Measurements from ENCODE around the gene S100A1.
"Not testable (repeated sequence)": the region's sequence is repeated elsewhere in the genome, so short reads cannot be mapped to it uniquely, and the experiment has no call there.

The S100A1 gene

DNA sequence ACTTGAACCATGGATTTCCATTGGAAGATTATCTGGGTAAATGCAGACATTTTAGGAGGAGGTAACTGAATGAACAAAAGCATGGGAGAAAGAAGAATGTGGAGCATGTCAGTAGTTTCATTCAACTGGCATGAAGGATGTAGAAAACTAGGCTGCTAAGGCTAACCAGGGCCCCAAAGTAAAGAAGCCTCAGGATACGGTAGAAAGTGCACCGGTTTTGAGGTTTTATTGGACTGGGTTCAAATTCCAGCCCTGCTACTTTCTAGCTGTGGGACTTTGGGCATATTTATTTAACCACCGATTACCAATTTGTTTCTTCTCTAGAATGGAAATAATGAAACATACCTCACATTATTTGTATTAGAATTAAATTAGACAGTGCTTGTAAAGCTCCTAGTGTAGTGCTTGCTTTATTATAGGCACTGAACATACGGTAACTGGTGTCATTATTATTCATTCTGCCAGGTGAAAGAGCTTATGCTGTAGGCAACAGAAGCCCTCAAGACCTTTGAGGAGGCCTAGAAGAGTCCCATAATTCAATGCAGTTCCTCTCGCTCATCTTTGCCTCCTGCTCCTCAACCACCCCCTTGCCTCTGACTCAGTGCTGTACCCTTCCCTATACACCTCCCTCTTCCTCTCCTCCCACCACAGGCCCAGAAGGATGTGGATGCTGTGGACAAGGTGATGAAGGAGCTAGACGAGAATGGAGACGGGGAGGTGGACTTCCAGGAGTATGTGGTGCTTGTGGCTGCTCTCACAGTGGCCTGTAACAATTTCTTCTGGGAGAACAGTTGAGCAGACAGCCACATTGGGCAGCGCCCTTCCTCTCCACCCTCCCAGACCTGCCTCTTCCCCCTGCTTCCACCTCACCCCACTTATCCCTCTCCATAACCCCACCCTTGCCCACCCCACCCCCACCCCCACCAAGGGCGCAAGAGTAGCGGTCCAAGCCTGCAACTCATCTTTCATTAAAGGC, 3.1 kb downstream of the S100A1 start:
- no peak for FAIRE-seq

DNA sequence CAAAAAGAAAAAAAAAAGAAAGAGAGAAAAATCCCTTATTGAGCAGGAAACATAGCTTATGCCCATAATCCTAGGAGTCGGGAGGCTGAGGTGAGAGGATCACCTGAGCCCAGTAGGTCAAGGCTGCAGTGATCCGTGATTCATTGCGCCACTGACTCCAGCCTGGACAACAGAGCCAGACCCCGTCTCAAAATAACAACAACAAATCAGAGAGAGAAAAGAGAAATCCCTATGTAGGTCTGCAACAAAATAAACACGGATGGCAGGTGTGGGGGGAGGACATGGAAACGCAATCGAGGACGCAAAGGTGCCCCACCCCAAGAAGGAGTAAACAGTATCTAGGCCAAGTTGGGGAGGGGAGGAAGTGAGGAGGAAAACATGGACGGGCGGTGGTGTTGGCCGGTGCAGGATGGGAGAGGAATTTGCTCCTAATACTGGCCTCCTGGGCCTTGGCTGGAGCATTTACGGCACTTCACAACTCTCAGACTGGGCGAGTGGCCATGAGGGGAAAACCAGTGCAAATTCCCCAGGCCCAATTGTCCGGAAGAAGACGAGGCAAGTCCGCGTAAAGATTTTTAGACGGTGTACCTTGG, 5.0 kb downstream of the S100A1 start:
- FAIRE-seq = no peak

DNA sequence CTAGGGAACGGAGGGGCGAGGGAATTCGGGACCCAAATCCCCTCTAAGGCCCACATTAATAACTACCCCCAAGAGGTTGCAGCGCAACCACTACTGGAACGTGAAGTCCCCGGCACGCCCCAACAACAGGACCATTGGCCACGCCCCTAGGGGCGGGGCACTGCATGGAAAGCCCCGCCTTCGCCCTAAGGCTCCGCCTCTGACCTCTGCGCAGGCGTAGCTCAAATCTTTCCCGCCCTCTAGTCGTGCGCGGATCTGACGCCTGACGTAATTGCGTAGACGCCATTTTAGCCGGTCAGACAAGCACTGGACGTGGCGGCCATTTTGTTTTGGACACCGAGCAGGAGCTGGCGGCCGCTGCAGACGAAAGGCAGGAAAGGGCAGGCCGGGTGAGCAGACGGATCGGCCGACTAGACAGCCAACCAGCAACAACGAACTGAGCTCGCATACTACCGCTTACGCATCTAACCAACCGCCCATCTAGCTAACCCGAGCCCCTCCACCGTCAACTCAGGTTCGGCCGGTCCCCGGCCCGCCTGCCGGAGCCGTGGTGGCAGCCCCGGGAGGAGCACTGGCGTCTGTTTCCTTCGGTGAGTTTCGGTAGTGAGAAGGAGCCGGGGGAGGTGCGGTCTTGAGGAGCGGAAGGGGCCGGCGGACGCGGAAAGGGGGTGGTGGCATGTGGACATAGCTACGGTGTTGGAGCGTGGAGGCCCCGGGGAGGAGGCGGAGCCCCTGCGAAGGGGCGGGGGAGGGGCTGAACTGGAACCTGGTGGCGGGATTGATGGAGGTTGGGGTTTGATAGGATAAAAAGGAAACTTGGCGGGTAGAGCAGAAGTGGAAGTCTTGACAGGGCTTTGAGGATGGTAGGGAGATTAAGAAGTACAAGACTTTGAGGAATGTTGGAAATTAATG, 5.8 kb downstream of the S100A1 start, which contains the start of gene CHTOP:
TSS of gene CHTOP (plus strand) at position 313 of the 912 bp plus-strand sequence. CDS start 2,523 bp downstream, outside the sequence.
- FAIRE-seq = peak; percentile 85

DNA sequence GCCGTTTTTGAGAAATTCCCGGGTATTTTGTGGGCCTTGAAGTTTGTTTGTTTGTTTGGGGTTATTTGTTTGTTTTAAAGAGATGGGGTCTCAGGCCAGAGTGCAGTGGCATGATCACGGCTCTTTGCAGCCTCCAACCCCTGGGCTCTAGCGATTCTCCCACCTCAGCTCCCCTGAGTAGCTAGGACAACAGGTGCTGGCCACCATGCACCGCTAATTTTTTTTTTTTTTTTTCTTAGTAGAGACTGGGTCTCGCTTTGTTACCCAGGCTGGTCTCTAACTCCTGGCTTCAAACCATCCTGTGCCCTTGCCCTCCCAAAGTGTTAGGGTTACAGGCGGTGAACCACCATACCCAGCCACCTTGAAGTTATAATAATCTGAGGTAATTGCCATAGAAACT, 7.6 kb downstream of the S100A1 start:
- FAIRE-seq = no peak

DNA sequence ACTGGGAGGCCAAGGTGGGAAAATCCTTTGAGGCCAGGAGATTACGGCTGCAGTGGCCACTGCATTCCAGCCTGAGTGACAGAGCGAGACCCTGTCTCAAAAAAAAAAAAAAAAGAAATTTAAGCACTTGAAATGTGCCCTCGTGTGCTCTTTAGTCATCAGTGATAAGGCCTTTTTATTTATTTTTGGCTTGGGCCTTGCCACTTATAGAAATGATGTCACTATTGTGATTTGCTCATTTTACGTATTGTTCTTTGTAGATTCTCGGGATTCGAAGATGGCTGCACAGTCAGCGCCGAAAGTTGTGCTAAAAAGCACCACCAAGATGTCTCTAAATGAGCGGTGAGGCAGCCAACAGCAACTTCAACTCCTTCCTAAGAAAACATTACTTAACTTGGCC, 8.1 kb downstream of the S100A1 start:
- no peak for FAIRE-seq

DNA sequence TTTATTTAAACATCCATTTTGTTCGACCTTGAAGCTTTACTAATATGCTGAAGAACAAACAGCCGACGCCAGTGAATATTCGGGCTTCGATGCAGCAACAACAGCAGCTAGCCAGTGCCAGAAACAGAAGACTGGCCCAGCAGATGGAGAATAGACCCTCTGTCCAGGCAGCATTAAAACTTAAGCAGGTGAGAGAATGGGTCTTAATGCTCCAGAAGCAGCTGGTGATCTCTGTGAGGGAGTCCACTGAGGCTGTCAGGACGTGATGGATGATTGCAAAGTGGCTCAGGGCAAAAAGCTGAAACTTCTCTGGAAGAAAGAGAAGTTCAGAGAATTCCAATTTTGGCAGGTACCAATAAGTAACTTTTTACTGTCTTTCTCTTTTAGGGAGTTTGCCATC, 10.0 kb downstream of the S100A1 start:
- no peak for FAIRE-seq

GRCh38 chr1:153639280-153639679, 11.0 kb downstream of the S100A1 start:
- FAIRE-seq = no peak

GRCh38 chr1:153640213-153640612, 12.0 kb downstream of the S100A1 start:
- not testable (repeated sequence) for FAIRE-seq

DNA sequence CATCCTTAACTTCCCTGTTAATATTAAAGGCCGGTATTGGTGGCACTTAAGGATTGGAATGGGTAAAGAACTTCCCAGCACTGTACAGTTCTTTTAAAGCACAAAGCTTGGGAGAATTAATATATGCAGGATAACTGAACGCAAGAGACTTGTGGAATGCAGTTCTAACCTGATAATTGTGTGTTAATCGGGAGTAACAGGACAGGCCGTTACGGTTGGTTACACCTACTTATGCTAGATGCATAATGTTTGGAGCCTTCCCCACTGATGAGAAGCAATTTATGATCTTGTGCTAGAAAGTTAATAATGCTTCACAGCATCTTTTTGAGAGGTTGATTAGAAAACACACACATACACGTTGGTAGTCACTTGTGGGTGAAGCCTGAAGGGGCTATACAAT, 12.6 kb downstream of the S100A1 start:
- FAIRE-seq = no peak

DNA sequence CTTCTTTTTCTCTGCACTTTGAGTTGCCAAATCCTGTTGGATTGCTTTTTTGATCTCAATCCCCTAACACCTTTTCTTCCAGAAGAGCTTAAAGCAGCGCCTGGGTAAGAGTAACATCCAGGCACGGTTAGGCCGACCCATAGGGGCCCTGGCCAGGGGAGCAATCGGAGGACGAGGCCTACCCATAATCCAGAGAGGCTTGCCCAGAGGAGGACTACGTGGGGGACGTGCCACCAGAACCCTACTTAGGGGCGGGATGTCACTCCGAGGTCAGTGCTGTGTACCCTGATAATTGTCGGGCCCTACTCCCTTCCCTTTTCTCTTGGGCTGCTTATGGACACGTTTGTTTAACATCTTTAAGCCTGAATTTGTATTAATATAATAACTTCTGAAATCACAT, 13.9 kb downstream of the S100A1 start:
- FAIRE-seq = no peak

- no peak for FAIRE-seq
Measured at GRCh38 chr1:153643100-153643499, 14.9 kb downstream of the S100A1 start.

- FAIRE-seq = no peak
Measured at GRCh38 chr1:153643816-153644215, 15.6 kb downstream of the S100A1 start.

DNA sequence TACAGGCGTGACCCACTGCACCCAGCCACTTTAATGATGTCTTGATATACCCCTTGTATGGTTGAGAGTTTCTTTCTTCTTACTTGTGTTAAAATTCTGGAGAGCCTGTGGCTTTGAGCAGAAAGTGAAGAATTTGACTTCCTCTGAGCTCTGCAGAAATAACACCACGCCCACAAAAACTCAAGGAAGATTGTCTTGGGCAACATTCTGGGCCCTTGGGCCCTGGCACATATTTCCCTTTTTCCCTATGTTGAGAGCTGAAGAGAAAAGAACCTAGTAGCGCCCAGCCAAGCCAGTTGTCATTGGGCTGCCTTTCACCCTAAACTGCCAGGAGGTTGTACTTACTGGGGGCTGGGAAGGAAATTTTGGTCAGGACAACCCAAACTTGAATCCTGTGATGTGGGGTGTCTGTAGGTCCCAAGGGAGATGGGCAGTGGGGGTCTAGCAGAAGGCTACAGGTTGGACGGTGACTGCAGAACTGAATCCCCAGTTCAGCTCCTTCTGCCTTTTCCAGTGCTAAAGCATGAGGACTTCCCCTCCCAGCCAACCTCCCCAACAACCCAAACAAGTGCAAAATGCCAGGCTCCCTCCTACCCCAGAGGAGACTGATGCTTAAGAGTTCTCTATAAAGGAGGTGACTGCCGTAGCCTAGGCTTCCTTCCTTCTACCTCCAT, 18.6 kb downstream of the S100A1 start:
- FAIRE-seq = no peak

- FAIRE-seq = no peak
Measured at GRCh38 chr1:153647346-153647714, 19.1 kb downstream of the S100A1 start.

GRCh38 chr1:153648000-153648643, 19.9 kb downstream of the S100A1 start:
- no peak for FAIRE-seq

- no peak for FAIRE-seq
Measured at GRCh38 chr1:153649137-153649862, 21.1 kb downstream of the S100A1 start.

- FAIRE-seq = no peak
Measured at GRCh38 chr1:153649863-153650235, 21.6 kb downstream of the S100A1 start.

GRCh38 chr1:153651771-153652170, 23.5 kb downstream of the S100A1 start:
- FAIRE-seq = no peak

GRCh38 chr1:153652805-153653500, 24.7 kb downstream of the S100A1 start:
- no peak for FAIRE-seq

DNA sequence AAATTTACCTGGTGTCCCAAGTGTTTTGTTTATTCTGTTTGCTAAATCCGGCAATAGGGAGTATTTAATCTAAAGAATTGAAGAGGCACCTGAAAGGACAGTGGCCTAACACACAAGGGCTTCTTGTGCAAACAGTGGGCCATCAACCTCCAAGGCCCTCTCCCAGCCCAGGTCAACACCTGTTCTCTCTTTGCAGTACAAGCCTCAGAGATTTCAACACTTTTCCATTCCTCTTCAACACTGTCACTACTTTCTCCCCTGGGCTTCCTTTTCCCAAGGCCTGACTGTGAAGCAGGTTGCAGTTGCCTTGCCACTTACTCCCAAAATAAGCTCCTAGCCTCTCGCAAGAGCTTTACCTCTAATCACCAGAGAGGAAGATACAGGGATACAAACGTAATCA, 27.1 kb downstream of the S100A1 start:
- FAIRE-seq = no peak
